HG02981 (cell line): ENCODE data around the gene PLEKHO2.

ENCODE experiments used
- ATAC-seq: cut with Tn5 transposase; IDR thresholded peaks from one replicate; pipeline ENCODE4 v1.9.1; 2021; ENCODE audit warnings: mild to moderate bottlenecking, moderate library complexity; ENCODE audit not compliant: unreplicated experiment

PLEKHO2 gene

GRCh38 chr15:64855205-64855975 is 13.7 kb downstream of the PLEKHO2 start:
- no peak for ATAC-seq

DNA sequence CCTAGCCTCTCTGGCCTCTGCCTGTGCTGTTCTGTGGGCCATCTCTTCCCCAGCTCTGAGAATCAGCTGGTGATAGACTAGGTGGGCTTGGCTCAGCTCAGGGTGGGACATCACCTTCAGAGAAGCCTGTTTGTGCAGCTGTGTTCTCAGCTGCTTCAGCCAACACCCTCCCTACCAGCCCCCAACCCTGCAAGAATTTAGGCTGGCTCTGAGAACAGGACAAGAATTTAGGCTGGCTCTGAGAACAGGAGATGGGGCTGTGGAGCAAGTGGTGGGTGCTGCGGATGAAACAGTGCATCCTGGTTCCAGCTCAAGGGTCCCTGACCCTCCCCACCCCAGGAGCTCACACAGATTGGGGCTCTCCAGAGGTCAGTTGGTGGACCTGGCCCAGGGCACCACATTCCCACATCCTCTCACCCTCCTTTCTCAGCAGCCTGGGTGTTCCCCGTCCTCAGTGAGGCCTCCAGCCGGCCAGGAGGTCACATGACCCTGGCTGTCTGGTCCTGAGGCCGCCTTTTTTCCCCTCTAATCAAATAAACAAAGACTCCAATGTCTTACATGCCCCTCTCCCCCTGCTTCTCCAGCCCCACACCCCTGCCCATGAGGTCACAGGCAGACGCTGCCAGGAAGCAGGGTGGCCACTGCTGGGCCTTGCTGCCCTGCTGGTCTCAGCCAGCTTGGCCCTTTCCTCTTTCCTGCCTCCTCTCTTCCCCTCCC is 14.9 kb downstream of the PLEKHO2 start:
- ATAC-seq = no peak

DNA sequence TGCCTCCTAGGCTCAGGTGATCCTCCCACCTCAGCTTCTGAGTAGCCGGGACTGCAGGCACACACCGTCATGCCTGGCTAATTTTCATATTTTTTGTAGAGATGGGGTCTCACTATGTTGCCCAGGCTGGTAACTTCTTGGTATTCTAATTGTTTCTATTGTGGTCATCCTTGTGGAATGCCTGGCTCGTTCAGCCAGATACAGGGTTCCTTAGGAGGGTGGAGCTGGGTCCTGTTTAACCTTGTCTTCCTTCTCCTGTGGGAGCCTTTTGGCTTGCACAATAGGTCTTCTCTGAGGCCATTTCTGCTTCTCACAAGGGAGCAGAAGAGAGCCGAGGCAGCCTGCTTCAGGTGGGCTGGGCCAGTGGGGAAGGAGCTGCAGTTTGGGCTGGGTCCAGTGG is 15.7 kb downstream of the PLEKHO2 start:
- ATAC-seq = no peak

- ATAC-seq = no peak
These were observed 16.4 kb downstream of the PLEKHO2 start for GRCh38 chr15:64858021-64858575.

- no peak for ATAC-seq
These were observed 17.5 kb downstream of the PLEKHO2 start for GRCh38 chr15:64859226-64859625.

GRCh38 chr15:64861331-64861730 is 19.6 kb downstream of the PLEKHO2 start:
- ATAC-seq = no peak

GRCh38 chr15:64861960-64862359 is 20.2 kb downstream of the PLEKHO2 start:
- no peak for ATAC-seq

DNA sequence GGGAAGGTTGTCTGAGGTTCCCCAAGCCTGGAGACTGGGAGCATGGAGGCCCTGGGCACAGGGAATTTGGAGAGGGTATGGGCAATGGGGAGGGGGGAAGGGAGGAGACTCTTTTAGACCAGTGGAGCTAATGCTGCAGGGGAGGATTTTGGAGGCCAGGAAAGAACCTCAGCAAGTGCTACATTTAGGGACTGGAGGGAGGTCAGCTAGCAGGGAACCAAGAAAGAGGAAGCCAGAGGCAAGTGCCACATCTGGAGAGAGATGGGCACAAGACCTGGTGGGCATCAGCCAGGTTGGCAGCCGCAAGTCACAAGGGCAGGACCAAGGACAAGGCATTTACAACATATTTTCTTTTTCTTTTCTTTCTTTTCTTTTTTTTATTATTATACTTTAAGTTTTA is 20.7 kb downstream of the PLEKHO2 start:
- no peak for ATAC-seq

DNA sequence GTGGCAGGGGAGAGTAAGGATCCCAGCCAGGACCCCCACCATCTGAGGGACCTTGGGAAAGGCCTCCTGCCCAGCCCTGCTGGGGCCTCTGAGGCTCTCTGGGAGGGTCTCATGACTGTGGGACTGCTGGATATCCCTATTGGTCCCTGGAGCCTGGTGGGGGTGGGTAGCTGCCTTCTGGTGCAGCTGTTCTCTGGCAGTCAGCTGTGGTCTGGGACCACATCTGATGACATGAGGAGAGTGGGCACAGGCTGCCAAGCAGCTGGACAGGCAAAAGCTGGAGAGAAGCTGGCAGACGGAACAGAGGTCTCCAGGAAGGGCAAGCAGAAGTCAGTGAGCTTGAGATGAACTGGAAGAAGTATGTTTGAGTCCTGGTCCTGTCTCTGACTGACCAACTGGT is 22.4 kb downstream of the PLEKHO2 start:
- ATAC-seq = no peak

GRCh38 chr15:64865126-64865997 is 23.6 kb downstream of the PLEKHO2 start:
- ATAC-seq = no peak

GRCh38 chr15:64865998-64866520 is 24.3 kb downstream of the PLEKHO2 start:
- no peak for ATAC-seq

DNA sequence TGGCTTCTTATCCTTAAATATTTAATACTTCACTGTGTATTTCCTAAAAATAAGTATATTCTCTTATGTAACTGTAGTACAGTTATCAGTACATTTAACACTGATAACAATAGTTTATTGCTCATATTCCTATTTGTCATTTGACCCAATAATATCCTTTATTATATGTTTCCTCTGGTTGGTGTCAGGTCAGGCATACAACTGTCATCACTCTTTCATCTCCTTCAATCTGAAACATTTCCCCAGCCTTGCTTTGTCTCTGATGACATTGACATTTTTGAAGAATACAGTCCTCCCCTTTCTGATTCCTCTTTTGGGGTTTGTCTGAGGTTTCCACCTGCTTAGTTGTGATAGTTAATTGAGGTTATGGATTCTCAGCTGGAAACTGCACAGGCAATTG is 27.8 kb downstream of the PLEKHO2 start:
- ATAC-seq = no peak

DNA sequence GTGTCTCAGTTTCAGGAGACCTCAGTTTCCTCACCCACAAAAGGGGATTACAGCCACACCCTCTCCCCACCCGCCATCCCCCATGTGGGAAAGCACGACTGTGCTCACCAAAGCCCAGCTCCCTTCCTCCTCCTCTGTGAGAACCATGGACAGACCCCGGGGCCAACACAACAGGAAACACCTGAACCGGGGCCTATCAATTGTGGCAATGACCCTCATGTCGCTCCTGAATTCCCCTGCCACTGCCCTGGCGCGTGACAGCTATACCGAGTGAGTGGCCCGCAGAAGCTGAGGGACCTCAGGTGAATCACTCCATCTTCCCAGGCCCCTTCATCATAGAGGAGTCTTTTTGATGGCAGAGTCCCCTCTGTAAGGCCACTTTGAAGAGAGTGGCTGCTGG is 28.6 kb downstream of the PLEKHO2 start:
- no peak for ATAC-seq

- no peak for ATAC-seq
These were observed 34.0 kb downstream of the PLEKHO2 start for GRCh38 chr15:64875641-64876223.

DNA sequence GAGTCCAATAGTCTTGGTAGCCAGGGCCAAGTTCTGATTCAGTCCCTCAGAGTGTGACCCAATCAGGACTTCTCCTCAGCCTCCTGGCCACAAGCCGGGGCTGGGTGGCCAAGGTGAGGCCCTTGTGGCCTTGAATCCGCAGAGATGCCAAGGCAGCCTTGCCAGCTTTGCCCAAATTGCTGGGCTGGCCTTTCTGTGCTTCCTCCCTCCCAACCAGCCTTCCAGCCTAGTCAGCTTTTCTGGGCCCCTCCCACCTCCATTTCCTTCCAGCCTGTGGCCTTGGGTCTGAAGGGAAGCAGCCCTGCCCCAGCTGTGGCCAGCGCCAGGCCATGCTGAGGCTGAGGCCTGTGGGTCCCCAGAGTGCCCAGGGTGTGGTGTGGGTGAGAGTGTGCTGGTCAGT is 35.7 kb downstream of the PLEKHO2 start:
- ATAC-seq = no peak

GRCh38 chr15:64878705-64879104 is 37.0 kb downstream of the PLEKHO2 start:
- ATAC-seq = no peak

DNA sequence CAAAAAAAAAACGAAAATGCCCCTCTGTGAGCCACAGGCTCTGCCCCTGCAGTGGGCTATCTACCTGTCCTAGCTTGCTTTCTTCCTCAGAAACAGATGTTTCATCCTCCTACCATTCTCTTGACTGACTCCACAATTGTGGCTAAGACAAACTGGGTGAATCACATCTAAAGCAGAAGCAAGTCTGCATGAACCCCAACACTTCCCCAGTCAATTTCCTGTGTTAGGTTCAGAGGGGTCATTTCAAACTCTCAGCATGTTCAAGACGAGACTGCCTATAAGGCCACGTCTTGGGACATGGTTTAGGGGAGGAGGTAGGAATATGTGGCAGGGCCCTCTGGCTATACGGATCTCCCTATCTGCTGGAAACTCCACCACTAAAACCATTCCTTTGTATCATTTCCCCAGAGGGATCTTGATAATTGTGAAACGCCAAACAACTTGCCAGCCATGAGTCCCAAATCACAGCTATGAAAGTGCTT is 41.4 kb downstream of the PLEKHO2 start:
- no peak for ATAC-seq

DNA sequence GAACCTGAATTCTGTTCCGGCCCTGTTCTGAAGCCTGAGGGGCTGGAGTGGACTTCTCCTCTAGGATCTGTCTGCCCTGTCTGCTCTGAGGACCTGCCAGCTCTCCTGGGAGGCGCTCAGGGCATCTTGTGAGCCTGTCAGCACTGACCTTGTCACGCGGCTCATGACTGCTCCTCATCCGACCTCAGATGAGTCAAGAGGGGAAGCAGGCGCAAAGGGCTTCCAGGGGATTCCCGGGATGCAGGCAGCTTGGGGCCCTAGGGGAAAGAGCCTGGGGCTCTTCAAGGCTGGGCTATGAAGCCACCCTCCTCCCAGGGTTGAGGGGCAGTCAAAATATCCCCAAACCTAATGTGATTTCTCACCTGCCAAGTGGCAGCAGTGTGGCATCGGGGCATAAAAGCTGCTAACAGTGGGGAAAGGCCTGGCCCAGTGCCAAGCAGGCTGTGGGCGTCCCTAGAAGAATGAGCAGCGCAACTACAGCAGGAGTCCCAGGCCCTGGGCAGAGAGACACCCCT is 42.3 kb downstream of the PLEKHO2 start:
- peak; percentile 56 for ATAC-seq

GRCh38 chr15:64884679-64885078 is 43.0 kb downstream of the PLEKHO2 start:
- ATAC-seq = no peak

DNA sequence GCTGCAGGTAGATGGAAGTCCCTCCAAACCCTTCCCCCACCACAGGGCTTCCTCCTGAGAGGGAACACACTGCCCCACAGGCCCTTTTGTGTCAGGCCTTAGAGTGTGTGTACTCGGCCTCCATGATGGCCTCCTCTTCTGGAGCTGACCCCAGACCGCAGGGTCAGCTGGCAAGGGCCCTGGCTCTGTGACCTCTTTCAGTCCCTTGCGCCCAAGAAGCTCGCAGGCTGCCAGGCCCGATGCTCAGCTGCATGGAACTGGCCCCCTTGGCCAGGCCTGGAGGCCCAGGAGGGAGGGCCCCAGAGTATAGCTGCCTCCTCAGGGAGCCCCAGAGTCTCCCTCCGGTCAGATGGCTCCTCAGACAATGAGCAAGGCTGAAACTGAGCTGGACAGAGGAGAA is 46.6 kb downstream of the PLEKHO2 start:
- ATAC-seq = no peak
